Stimulated activated CD4-positive, alpha-beta T cell treated with anti-CD3 and anti-CD28 coated beads, TNF-alpha, amount 100 ng/mL, for 48 hours (primary cell): ENCODE data around the gene FAM53B.
"Not testable (repeated sequence)": the region's sequence is repeated elsewhere in the genome, so short reads cannot be mapped to it uniquely, and the experiment has no call there.

Source experiments
- DNase-seq, 3 donors: peaks; one replicate each; pipeline ENCODE4 v3.0.0-alpha.2; 2020; ENCODE audit warnings: low read depth in 3 of 3

The FAM53B gene

GRCh38 chr10:124610851-124611250, 133.3 kb downstream of the FAM53B start:
- DNase-seq: not testable (repeated sequence)

- not testable (repeated sequence) for DNase-seq
Measured at GRCh38 chr10:124610186-124610585, 134.0 kb downstream of the FAM53B start.

DNA sequence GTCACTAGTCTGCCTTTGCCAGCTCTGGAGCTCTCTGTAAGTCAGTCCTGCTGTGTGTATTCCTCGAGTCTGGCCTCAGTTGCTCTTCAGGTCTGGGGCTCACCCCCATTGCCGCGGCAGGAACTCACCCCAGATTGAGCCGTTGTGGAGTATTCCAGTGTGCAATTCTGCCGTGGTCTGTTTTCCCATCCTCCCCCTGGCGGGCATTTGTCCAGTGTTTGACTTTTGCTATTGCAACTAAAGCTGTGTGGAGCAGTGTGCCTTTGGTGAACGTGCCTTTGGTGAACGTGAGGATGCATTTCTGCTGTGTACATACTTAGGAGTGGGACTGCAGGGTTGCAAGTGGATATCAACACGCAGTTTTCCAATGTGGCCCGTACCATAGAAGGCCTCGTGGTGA, 134.5 kb downstream of the FAM53B start:
- DNase-seq: no peak

DNA sequence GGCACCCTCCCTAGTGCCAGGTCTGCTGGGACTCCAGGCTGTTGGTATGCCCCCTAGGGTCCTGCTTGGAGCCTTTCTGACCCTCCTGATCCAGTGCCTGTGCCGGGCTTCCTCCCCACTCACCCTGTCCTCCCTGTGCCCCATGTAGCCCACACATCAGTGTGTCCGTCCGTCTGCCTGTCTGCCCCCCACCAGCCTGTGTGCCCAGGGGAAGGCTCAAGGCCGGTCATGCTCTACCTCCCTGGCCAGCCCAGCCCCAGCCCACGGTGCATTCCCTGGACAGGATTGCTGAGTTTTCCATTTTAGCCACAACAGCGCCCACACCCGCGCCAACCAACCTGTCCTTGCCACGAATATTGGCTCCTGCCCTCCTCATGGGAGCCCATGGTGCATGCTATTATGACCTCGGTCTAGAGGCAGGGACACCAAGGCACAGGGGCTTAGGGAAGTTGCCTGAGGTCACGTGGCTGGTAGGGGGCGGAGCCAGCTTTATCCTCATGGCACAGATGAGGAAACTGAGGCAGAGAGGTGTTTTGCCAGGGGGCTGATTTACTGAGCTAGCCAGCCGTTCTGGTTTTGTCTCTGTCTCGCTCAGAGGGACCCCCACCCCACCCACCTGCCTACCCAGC, 136.0 kb downstream of the FAM53B start:
- DNase-seq: no peak

DNA sequence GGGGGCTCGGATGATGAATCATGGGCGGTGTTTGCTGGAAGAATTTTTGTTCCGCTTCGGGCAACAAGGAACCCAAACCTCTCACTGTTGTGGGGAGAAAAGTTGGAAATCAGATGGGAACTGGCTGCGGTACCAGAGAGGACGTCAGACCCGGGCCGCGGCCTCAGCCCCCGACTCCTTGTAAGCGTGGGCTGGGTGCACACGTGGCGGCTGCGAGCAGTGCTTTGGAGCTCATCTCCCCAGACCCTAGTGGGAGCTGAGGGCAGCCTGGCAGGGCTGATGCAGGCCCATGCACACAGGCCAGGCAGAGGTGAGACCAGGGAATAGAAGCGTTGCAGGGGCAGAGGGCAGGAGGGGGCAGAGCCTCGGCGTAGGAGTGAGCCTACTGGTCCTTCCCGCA, 136.5 kb downstream of the FAM53B start:
- no peak for DNase-seq

DNA sequence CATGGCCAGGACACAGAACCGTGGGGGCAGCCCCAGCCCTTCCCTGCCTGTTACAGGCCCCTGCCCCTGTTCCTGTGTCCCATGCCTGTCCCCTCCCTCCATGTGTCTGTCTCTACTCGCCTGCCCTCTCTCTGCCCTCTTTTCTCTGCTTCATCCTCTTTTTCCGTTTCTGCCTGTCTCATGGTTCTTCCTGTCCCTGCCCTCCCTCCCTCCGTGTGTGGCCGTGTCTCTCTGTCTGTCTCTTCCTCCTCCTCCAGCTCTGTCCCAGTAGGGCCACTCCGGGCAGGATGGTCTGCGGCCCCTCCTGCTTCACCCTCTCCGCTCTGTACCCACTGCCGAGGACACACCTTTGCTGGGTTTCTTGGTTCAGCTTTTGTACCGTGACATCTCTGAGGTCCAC, 137.4 kb downstream of the FAM53B start:
- no peak for DNase-seq

GRCh38 chr10:124605856-124606812, 138.0 kb downstream of the FAM53B start:
- DNase-seq: no peak

GRCh38 chr10:124605481-124605855, 138.7 kb downstream of the FAM53B start:
- DNase-seq: no peak

DNA sequence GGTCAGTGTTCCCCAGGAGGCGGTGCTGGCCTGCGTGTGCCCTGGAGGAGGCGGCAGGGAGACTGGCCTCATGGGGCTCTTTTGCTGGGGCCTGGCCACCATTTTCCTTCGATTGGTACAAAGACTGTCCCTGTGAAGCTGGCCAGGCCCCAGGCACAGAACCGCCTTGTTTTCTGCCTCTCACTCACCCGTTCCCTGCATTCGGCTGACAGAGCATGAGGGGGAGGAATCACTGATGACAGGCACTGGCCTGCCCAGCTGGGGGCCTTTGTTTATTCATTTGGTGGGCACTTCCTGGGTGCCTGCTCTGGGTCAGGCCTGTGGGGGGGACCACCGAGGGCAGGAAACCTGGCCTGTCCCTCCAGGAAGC, 139.2 kb downstream of the FAM53B start:
- no peak for DNase-seq

DNA sequence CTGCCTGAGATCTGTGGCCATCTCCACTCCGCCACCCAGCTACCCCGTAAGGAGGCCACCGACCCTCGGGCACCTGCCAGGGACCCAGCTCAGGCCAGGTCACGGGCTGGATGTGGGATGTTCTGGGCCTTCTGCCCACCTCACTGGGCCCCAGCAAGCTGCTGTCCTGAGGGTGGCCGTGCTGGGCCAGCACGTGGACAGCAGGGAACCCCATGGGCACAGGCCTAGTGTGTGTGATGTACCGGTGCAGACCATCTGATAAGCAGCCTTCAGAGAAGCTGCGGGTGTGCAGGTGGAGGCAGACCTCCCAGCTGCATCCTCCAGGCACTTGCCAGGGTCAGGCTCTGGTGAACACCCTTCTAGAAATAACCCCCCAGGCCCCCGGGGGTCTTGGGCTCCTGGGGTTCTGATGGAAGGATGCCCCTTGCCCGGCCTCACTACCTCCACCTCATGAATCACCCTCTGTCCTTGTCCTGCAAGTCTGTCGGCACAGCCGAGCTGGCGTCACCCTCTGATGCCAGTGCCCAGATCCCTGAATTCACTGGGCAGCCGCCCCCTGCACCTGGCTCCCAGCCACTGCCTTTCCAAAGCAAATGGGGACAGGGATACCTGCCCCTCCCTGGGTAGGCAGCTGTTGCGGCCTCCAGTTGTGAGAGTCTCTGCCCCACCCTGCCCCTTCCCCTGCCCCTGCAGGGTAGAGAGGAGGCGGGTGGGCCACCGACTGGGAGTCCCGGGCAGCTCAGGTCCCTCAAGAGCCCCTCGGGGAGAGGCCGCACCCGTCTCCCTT, 139.8 kb downstream of the FAM53B start:
- DNase-seq: no peak

GRCh38 chr10:124603376-124604213, 140.6 kb downstream of the FAM53B start:
- DNase-seq: no peak

GRCh38 chr10:124602646-124603365, 141.4 kb downstream of the FAM53B start:
- no peak for DNase-seq

GRCh38 chr10:124602121-124602561, 142.0 kb downstream of the FAM53B start:
- DNase-seq: no peak

DNA sequence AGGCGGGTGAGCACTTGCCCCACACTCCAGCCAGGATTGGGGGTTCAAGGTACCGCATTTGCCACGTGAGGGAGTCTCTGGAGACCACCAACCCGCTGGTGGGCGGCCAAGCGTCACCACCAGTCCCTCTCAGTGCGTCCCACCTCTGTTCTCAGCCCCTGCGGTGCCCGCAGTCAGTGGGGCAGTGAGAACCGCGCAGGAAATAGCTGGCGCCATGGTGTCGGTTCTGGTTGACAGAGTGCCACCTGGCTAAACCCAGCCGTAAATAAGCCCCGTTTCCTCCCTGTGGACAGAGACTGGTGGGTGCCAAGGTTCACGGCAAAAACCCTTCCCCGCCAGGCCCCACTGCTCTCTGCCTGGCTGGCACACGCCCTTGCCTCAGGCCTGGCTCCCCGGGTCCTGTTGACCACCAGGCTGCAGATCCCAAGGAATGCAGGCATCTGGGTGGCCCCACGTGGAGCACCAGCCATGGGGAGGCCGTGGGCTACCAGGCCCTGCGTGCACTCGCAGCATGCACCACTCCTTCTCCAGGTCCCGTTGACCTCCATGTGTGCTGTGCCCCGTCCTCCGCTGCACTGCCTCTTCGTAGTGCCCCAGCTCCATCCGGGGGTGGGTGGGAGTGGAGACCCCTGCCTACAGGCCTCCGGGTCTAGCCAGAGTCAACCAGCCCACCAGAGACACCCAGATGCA, 142.6 kb downstream of the FAM53B start:
- DNase-seq: no peak

- DNase-seq: no peak
Measured at GRCh38 chr10:124601016-124601415, 143.2 kb downstream of the FAM53B start.

DNA sequence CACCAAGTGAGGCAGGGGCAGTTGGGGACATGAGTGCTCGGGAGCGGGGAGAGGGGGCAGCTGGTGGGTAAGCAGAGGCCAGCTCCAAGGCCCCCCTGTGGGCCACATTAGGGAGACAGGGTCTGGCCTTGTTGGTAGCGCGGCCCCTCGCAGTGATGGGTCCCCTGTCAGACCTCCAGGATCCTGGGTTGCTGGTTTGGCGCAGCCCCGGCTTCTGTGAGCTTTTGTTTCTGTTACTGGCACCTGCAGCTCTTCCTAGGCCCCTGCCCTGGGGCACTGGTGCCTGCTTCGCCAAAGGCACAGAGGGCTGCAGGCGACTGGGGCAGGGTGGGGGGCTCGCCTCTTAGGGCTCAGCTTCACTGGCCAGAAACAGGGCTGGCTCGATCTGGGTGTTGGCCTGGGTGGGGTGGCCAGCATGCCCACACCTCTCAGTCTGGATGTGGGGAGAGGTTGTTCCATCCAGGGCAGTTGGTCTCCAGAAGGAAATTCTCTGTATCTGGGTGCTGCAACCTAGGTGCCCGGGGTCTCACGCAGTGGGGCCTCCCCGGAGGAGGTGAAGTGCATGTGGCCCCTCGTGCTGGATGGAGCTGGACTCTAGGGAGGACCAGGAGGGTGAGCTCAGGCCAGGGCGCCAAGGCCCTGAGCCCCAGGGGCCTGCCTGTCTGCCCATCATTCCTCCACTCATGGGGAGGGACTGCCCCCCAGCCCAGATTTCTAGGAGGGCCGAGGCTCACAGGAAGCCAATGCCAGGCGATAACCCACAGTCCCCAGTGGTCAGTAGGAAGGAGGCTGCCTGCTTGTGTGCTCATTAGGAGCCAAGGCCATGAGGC, 143.9 kb downstream of the FAM53B start:
- DNase-seq: no peak

DNA sequence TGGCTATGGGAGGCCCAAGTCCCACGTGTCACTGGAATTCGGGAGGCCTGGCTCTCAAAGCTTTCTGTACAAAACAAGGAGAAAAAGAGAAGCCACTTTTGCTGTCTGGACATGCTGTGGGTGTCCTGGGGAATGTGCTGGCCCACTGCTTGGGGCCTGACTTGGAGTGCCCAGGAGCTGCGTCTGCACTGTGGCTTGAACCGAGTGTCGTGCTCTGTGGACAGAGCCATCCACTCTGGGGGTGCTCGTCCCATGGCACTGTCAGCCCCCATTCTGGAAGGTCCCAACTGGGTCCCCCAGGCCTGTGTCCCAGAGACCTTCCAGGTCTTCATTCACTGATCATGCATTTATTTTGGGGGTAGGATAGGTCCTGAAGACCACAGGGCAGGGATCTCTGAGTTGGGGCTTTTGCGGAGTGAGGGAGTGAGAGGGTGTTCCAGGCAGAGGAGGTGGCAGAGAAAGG, 144.6 kb downstream of the FAM53B start:
- DNase-seq: no peak

GRCh38 chr10:124598773-124599587, 145.2 kb downstream of the FAM53B start:
- DNase-seq: no peak
